Activated CD4-positive, alpha-beta T cell treated with anti-CD3 and anti-CD28 coated beads, Interleukin-2, amount 50 U/mL, for 1 hour (primary cell): Measurements from ENCODE around the gene NDUFB10.
"Not testable (repeated sequence)": the region's sequence is repeated elsewhere in the genome, so short reads cannot be mapped to it uniquely, and the experiment has no call there.

ENCODE experiments used
- DNase-seq: peaks from one replicate; pipeline ENCODE4 v3.0.0-alpha.2; 2020

NDUFB10 gene

DNA sequence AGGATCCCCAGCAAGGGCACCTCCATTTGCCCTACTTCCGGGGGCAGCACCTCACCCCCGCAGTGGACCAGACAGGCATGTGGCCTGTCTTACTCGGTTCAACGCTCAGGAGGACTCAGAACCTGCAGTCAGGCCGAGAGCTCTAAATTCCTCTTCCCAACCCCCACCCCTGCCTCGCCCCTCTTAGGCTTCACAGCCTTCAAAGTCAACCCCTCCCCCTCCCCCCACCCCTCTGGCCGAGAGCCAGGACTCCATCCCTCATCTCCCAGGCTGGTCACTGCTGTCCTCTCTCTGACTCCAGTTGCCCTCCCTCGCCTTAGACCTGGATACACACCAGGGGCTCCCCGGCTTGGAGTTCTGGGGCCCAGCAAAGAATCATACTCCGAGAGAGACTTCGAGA, 33.1 kb upstream of the NDUFB10 start:
- no peak for DNase-seq

DNA sequence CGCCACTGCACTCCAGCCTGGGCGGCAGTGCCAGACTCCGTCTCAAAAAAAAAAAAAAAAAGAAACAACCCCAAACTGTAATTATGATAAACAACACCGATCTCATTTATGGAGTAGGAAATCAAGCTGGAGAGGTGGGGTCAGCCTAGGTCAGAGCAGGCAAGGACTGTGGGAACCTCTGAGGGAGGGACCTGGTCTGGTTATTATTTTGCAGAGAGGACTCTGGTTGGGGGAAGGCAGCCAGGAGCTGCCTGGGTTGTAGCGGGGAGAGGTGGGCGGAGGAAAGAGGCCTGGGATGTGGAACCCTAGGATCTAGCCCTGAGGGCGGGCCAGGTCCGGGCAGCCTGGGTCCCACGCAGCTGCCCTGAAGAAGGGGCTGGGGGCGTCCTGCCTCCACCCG, 30.2 kb upstream of the NDUFB10 start:
- no peak for DNase-seq

DNA sequence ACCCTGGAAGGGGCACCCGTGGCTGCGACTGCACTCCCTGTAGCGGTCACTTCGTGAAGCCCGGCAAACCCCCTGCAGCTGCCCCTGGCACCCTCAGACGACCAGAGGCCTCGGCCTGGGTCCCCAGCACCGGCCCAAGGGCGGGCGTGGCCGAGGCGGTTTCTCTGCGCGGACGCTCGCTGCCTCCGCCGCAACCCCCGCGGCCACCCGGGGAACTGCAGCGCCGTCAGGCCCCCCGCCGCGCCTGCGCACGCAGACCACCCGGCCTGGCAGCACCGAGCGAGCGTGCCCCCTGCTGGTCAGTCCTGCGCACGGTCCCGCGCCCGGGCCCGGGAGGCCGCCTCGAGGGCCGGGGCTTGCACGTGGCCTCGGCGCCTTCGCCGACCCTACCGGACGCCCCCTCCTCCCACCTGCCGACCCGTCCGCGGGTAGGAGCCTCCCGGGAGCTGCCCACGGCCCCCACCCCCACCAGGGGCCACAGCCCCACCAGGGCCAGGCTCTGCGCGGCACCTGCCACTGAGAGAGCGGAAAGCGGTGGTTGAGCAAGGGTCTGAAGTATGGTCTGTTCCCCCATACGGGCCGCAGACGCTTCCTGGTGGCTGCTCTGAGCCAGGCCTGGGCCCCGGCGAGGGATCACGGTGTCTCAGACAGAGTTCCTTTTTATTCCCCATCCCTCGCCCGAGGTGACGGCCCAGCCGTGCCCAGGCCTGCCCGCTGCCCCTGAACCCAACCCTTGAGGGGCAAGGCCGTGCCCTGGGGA, 29.6 kb upstream of the NDUFB10 start:
- peak; percentile 92 for DNase-seq

DNA sequence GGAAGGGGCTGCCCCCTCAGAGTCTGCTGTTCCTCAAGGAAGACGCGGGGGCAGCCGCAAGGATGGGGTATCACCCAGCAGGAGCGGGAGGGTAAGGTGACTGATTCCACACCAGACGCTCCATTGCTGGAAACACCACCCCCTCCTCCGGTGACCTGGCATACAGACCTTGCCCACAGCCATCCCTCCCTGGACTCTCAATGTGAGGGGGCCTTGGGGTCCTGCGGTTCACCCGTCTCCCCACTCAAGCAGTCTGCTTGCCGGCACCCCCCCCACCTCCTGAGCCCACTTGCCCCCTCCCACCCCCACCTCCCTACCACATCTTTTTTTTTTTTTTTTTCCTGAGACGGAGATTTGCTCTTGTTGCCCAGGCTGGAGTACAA, 29.0 kb upstream of the NDUFB10 start:
- DNase-seq, result no peak

DNA sequence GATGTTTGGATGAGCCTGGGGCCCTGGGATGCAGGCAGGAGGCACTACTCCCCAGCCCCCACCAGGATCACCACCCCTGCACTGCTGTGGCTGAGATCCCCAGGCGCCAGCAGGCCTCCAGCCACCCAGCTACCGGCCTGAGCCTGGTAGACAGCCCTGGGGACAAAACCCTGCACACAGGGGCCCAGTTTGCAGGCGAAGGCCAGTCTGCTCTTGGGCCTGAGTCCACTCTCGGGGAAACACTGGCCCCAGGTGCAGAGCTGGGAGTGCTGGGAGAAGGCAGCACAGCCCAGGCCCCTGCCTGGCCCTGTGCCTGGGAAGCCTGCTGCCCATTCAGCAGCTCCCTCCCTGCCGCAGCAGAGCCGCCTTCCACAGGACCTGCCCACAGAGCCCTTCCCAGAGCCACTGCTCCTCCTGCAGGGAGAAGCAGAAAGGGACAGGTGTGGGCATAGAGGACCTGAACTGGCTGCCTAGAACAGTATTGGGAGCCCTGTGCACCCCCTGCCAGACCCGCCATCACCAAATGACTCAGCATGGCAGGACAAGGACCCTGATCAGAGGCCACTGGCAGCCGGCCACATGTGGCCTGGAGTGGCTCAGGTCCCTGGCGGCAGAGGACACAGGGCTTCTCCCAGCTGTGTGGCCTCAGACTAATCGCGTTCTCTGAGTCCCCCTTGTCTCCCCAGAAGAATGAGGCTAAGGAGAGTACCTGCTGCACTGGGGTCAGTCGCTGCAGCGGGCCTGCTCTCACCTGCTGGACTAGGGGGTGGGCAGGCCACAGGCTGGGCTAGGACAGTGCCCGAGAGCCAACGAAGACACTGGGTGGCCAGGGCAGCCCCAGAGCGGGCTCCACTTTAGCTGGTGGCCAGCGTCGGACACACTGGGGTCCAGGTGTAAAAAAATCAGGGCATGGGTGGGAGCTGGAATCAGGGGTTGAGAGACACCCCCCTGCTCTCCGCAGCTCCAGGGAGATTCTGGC, 27.0 kb upstream of the NDUFB10 start:
- DNase-seq, result no peak

DNA sequence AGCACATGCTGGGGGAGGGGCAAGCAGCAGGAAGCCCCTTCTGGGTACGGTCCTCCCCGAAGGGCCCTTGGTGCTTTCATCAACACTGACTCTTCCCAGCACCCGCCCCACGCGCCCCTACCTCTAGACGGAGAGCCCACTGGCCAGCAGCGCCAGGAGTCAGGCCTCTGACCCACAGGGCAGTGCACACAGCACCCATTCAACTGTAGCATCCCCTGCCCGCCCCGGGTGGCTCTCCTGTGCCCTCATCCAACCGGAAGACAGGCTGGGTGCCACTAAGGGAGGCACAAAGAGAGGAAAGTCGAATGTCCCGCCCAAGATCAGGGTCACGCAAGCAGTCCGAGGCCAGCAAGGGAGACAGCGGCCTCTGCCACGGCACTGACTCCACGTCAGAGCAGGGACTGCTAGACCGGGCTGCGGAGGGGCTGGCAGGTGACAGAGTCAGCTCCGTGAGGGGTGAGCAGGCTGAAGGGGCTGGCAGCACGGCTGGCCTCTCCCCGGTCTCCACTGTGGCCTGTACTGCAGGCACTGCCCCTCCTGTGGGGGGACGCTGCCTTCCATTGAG, 26.2 kb upstream of the NDUFB10 start:
- no peak for DNase-seq

DNA sequence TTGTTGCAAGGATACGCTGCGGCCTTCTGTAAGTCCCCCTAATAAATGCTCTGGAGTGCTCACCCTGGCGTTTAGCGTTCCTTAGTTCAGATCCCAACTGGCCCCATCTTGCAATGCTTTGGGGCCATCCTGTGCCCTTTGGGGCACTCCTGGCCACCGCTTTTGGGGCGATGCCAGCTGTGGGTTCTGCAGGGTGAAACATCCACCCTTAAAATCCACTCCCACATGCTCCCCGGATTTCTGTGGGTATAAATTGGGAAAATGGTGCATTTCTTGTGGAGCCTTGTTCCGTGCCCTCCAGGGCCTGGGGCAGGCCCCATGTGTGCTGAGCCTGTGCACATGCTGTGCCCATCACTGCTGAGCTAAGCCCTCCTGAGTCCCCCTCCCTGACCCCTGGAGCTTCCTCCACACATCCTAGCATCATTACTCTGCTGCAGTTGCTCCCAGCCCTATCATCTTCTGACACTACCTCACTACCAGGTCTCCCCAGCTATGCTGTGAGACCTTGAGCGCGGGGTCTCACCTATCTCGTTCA, 22.3 kb upstream of the NDUFB10 start:
- no peak for DNase-seq

DNA sequence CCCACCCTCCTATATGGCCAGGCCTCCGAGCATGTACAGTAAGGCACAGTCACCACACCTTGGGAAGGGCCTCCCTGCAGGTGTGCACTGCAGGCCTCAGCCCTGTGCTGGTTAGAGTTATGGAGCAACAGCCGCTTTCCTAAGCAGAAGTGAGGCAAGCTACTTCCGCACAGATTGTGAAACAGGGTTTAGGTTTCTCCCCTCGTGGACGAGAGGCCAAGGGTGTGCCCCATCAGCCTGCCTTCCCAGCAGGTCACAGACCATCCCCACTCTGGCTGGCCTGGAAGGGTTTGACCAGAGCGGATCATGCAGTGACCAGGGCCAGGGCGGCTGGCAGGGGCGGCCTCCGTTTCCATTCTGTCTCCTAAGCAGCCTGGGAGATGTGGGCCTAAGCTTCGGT, 21.0 kb upstream of the NDUFB10 start:
- no peak for DNase-seq

DNA sequence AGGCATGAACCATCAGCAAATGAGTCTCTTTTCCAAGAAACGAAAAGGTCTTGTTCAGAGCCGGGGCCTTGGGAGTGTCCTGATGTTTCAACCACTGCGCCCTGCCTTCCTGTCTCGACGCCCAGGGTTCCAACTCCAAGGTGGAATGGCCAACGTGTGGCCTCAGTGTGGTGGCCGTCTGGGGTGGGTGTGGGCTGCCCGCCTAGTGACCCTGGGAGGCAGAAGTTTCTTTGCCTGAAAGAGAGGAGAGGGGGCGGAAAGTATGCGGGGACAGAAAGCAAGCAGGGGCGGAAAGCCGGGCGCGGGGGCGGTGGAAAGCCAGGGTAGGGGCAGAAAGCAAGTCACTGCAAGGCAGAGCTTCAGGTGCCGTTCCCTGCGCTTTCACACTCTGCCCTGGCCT, 20.4 kb upstream of the NDUFB10 start:
- DNase-seq, result no peak

DNA sequence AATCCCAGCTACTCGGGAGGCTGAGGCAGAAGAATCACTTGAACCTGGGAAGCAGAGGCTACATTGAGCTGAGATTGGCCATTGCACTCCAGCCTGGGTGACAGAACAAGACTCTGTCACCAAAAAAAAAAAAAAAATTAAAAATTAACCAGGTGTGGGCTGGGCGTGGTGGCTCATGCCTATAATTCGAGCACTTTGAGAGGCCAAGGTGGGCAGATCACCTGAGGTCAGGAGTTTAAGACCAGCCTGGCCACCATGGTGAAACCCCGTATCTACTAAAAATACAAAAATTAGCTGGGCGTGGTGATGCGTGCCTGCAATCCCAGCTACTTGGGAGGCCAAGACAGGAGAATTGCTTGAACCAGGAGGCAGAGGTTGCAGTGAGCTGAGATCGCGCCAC, 19.5 kb upstream of the NDUFB10 start:
- DNase-seq, result not testable (repeated sequence)

DNA sequence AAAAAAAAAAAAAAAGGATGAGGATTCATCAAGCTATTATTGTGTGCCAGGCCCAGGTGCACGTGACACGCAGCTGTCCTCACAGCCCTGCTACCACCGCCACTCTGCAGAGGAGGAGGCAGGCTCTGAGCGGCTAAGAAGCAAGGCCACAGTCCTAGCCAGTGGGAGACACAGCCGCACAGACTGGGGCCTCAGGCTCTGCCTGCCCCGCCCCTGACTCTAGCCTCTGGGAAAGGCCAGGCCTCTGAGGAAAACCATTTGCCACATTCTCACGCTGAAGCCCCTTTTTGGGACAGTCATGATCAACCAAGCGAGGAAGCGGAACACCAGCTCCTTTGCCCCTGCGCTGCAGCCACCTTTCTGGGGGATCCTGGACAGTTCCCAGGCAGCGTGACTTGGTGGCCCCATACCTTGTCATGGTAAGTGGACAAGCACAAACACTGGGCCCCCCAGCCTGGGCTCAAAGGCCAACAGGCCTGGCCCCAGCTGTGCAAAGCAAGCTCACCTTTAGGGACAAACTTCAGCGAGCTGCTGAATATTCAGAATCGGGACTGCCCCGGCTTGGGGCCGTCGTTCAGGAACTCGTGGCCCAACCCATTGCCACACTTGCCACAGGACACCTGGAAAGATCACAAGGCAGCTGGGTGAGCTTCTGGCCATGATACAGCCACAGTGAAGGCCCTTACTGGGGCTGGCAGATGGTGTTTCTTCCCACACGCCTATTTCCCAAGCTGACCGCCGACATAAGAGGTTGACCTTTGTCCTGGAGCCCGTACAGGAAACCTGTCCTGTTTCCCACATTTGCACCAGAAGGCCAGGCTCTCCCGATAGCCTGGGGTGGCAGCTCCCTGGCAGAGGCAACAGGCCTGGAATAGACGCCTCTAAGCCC, 18.8 kb upstream of the NDUFB10 start:
- DNase-seq, result no peak

DNA sequence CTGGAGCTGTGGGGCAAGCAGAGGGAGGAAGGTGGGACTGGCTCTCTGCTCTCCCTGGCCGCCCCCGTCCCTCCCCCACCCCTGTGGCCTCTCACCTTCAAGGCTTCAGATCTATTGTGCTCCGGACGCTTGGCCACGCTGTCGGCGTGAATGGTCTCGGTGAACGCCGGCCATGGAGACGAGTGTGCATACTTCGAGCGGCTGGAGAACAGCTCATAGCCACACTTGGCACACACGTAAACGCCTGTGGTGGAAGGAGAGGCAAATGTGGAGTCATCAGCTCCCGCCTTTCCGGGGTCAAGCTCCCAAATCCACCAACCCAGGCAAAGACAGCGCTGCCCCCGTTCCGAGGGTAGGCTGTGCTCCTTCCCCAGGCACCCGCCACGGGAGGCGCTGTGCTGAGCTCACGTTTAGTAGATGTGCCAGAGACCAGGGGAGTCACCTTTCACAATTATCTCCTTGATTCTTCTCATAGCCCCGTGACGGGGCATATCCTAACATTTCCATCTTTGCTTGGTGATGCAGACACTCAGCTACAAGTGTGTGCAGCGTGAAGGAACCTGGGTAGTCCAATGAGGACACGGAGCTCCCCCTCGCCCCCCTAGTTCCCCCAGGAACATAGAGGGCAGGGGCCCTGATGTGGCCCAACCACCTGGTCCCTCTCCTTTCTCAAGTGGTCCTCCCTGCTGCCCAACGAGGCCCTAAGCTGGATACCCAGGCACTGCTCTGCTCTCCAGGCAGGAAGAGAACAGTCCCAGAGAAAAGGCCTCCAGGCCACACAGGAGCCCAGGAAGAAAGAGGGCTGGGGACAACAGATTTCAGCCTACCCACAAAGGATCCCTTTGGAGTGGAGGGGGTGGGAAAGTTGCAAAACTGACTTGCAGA, 17.9 kb upstream of the NDUFB10 start:
- no peak for DNase-seq

DNA sequence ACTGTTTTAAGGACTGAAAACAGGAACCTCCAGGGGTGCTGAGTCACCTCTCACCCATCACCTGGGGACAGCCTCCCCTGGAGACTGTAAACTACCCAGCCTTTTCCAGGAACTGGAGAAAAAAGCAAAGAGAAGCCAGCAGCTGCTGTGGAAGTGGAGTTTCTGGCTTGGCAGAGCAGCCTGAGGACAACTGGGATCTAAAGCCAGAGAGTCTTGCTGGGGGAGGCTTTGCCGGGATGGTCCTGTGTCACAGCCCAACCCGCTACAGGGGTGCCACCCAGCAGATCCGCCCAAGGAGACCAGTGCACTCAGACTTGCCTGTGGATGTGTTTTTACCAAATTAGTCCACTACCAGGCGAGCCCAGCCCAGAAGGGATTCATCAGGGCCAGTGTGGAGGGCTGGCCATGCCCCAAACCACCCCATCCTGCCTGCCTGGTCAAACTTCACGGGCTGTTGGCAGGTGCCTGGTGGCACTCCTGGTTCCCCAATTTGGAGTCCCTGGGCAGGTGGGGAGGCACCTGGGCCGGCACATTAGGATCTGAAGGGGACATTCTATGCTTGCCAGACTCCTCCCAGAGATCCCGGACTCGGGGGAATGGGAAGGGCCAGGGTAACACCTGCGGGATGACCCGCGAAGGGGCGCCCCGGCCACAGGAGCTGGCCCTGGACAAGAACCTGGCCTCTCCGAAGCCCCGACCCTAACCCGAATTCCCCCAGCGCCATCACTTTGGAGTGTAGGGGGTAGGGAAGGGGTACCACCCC, 17.1 kb upstream of the NDUFB10 start:
- no peak for DNase-seq

DNA sequence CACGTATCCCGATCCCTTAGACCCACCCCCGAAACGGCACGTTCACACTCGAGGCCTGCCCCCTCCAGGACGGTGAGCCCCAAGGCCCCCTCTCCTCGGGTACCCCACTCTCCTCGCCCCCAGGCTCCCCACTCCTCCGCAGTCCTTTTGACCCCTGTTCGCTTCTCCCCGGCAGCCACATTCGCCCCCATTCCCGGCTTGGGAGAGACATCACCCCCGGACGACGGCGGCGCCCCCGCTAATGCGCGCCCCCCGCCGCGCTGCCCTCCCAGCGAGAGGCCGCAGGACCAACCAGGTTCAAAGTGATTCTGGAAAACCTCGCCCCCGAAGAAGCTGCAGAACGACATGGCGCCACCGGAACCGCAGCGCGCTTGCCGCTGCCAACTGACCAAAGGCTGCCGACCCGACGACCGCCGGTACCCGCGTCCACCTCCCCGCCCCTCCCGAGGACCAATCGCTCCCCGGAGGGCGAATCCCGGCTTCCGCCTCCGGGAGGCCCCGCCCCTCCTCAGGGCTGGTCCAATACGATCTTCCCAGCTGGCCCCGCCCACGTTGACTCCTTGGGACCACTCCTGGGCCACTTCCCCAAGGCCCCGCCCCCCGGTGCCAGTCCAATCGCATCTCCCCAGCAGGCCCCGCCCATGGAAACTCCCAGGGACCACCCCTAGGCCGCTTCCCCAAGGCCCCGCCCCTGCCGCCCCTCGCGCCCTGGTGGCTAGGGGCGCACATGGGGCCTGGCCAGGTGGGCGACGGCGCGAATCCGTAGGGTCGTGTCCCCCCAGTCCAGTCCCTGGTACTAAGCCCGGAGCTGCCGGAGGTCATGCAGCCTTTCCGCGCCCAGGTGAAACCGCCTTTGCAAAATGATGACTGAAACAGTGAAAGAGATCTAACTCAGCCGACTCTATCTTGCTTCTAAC, 16.3 kb upstream of the NDUFB10 start, which contains the start of gene MSRB1:
TSS of gene MSRB1 (minus strand) at position 390 of the 917 bp plus-strand sequence. CDS start at position 347, 43 bp downstream.
- peak; percentile 99 for DNase-seq

DNA sequence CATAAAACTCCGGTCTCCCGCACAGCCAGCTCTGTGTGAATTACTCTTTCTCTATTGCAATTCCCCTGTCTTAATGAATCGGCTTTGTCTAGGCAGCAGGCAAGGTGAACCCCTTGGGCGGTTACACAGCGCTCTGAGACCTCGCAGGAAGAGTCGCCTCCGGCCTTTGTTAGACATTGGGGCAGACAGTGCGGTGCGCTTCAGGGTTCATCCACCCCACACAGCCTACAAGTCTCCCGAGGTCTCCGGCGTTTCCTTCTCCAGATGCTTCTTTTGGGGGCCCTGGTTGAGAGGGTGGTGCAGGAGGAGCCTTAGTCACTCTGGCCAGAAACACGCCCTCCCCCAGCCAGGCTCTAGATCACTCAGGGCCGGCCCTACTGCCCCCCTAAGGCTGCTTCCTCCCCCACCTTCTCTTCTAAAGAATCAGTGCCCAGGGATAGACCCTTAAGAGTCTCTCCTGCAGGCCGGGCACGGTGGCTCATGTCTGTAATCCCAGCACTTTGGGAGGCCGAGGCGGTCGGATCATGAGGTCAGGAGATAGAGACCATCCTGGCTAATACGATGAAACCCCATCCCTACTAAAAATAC, 14.6 kb upstream of the NDUFB10 start:
- no peak for DNase-seq

DNA sequence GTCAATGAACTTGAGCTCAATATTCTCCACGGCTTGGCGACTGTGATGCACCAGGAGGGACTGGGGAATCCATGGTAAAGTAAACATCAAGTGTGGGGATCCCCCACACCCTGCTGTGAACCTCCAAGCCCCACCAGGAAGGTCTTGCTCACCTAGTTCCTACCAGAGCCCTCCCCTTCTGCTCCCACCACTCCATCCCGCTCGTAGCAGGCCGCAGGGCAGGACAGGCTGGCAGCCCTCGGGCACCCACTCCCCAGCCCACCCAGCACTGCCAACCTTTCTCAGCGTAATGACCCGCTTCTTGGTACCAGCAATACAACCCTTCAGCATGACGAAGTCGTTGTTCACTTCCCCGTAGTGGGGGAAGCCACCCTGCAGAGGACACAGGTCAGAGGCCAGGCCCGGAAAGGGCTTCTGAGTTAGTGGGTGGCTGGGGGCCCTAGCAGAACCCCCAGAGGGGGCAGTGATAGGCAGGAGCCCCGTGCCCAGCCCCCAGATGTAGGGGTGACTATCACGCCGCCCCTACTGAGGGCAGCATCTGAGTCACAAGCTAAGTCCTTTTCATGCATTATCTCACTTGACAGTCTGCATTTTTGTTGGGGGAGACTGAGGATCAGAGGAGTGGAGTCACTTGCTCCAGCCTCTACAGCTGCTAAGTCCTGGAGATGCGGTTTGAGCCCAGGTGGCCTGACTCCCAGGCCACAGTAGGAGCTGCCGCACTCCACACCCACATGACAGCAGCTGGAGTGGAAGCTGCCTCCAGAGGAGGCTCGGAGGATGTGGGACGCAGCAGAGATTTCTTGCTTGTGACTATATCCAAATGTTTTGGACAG, 13.6 kb upstream of the NDUFB10 start:
- DNase-seq, result no peak

DNA sequence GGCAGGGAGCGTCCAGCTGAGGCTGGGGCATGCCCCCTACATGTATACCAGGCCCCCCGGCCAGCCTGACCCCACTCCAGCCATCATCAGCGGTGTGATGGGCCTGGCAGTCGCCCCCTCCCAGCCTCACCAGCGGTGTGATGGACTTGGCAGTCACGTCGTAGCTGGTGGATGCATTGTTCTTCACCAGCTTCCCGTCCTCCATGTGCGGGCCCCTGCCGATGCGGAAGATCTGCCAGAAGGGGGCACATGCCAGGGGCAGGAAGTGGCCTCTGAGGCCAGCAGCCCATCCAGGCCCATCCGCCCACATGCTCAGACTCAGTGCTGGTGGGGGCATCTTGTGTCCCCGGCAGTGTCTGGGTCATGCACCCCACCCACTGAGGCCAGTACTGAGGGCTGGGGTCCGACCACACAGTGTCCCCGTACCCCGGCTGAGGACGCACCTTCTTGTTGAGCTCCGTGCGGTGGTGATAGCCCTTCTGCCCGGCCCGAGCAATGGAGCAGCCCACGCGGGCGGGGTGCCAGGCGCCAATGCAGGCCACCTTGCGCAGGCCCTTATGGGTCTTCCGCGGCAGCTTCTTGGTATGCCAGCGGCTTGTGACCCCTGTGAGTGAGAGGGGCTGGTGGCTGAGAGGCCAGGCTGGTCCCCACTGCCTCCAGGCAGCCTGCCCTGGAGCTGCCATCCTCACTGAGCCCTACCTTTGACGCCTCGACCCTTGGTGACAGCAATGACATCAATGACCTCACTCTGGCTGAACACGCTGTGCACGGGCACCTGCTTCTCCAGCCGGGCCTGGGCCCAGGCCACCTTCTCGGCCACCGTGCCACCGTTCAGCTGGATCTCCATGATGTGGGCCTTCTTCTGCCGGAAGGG, 12.6 kb upstream of the NDUFB10 start:
- DNase-seq, result no peak
